PC-9 (cell line): ENCODE measurements around the gene TMBIM4. TPM values are rescaled to one million over a fixed set of nuclear protein-coding genes. Genes with fewer than 3 reads are reported as not detected.

ENCODE experiments used
- BruUV-seq: library from RNA; stranded (reverse); fragments of 400-500 nt; replicated peaks from 2 replicates; lab custom pipeline; 2021; lab: Mats Ljungman, UMichigan
- CTCF ChIA-PET: fragments of 300-600 bp; sonication (Branson Sonifier 250); formaldehyde crosslinking; loops from one replicate; lab custom pipeline; 2022; ENCODE audit warnings: antibody characterized with exemption; lab: Charles Lee
- POLR2A ChIA-PET: fragments of 300-600 bp; sonication (Branson Sonifier 250); formaldehyde crosslinking; loops from one replicate; lab custom pipeline; 2022; ENCODE audit warnings: antibody characterized with exemption; ENCODE audit not compliant: unreplicated experiment; lab: Charles Lee
- DNase-seq, 2 experiments: peaks; one replicate each; pipeline versions ENCODE4 v3.0.0 to v3.0.0-alpha.2; 2015 to 2022; ENCODE audit warnings: mixed read lengths in 1 of 2
- H2AFZ ChIP-seq: fragments of 200-600 bp; sonication (generic); 2 replicates; pipeline ENCODE4 v1.8.1; 2017; ENCODE audit warnings: antibody characterized with exemption
- H3F3A ChIP-seq: fragments of 200-600 bp; sonication (generic); 2 replicates; pipeline ENCODE4 v1.8.1; 2017; ENCODE audit warnings: antibody characterized with exemption, mild to moderate bottlenecking, low read depth; ENCODE audit not compliant: insufficient read depth
- H3K27ac ChIP-seq: fragments of 200-600 bp; sonication (generic); 2 replicates; pipeline ENCODE4 v1.6.1; 2016; ENCODE audit warnings: mixed run types
- H3K27me3 ChIP-seq: fragments of 200-600 bp; sonication (generic); 2 replicates; pipeline ENCODE4 v1.6.1; 2016; ENCODE audit warnings: low read depth, mixed run types; ENCODE audit not compliant: insufficient read depth
- H3K36me3 ChIP-seq: fragments of 200-600 bp; sonication (generic); 2 replicates; pipeline ENCODE4 v1.6.1; 2016; ENCODE audit warnings: low read depth, mixed run types
- H3K4me1 ChIP-seq: fragments of 200-600 bp; sonication (generic); replicated peaks from 2 replicates; pipeline ENCODE4 v1.6.1; 2016; ENCODE audit warnings: mixed run types; ENCODE audit not compliant: insufficient read depth
- H3K4me2 ChIP-seq: fragments of 200-600 bp; sonication (generic); 2 replicates; pipeline ENCODE4 v1.6.1; 2017; ENCODE audit warnings: mixed run types
- H3K4me3 ChIP-seq: fragments of 200-600 bp; sonication (generic); 2 replicates; pipeline ENCODE4 v1.6.1; 2016; ENCODE audit warnings: mixed run types
- H3K79me2 ChIP-seq: fragments of 200-600 bp; sonication (generic); 2 replicates; pipeline ENCODE4 v1.6.1; 2017; ENCODE audit warnings: low read depth, mixed run types
- H3K9me2 ChIP-seq: fragments of 200-600 bp; sonication (generic); 2 replicates; pipeline ENCODE4 v1.8.1; 2017; ENCODE audit warnings: mild to moderate bottlenecking; ENCODE audit not compliant: insufficient read depth
- H3K9me3 ChIP-seq: fragments of 200-600 bp; sonication (generic); 2 replicates; pipeline ENCODE4 v1.8.1; 2016; ENCODE audit warnings: low read depth; ENCODE audit not compliant: insufficient read depth
- H4K20me1 ChIP-seq: fragments of 200-600 bp; sonication (generic); 2 replicates; pipeline ENCODE4 v1.8.1; 2017; ENCODE audit not compliant: insufficient read depth
- CTCF ChIP-seq: fragments of 200-600 bp; sonication (generic); conservative IDR thresholded peaks from 2 replicates; pipeline ENCODE4 v1.6.1; 2017; ENCODE audit warnings: mixed run types, antibody characterized with exemption, mild to moderate bottlenecking, moderate library complexity
- EZH2 ChIP-seq: fragments of 200-600 bp; sonication (generic); IDR thresholded peaks from 2 replicates; pipeline ENCODE4 v1.8.0; 2017; ENCODE audit warnings: antibody characterized with exemption, low read depth
- intact Hi-C: fragments of 100-400 bp; cut with micrococcal nuclease; formaldehyde crosslinking; loops from one replicate; pipeline ENCODE4 v1.10.0; 2022; ENCODE audit not compliant: unreplicated experiment
- total RNA-seq: library from RNA; stranded (reverse); gene quantifications from 2 replicates; pipeline ENCODE4 v1.2.3, GENCODE V29; 2021

The TMBIM4 gene
- total RNA-seq, 1 experiment from 2014 or later: 49.8 TPM

- H3K36me3 ChIP-seq: peaks cover 27% of the 10 kb centered on the region; the same call in 1 of the 2 replicates
- peaks cover 5% of the 10 kb centered on the region; the same call in 1 of the 2 replicates for H3K4me1 ChIP-seq
- DNase-seq: no peak
- TF ChIP-seq EZH2 (no peak), CTCF (no peak)
- no peak overlapping the region for H3K4me3 ChIP-seq
- H3F3A ChIP-seq: 0 out of 2 replicates have a peak, but pooled peaks cover 4% of the 10 kb centered on the region
- no peaks in the 10 kb centered on the region; the same call in 1 of the 2 replicates for H4K20me1 ChIP-seq
- no peaks in the 10 kb centered on the region; the same call in 1 of the 2 replicates for H3K9me2 ChIP-seq
- no peak overlapping the region for H2AFZ ChIP-seq
- ChIA-PET CTCF (no interaction called here), POLR2A (no interaction called here)
- intact Hi-C loops: no loop called here
- no peaks in the 10 kb centered on the region for H3K27me3 ChIP-seq
- no peaks in the 10 kb centered on the region for H3K79me2 ChIP-seq
- no peak overlapping the region for H3K4me2 ChIP-seq
- no peak overlapping the region for H3K27ac ChIP-seq
- H3K9me3 ChIP-seq: peaks cover 45% of the 10 kb centered on the region
- BruUV-seq: no TSS peak
These were observed 27.0 kb downstream of the TMBIM4 start for GRCh38 chr12:66142826-66143225.

GRCh38 chr12:66141299-66141698 lies 28.5 kb downstream of the TMBIM4 start:
- Histone ChIP-seq H3K4me3 (no peak overlapping the region), H3K4me2 (no peak overlapping the region), H4K20me1 (no peaks in the 10 kb centered on the region; the same call in 1 of the 2 replicates), H3K36me3 (peaks cover 32% of the 10 kb centered on the region; the same call in 1 of the 2 replicates), H3K79me2 (no peaks in the 10 kb centered on the region), H3K4me1 (peaks cover 5% of the 10 kb centered on the region; the same call in 1 of the 2 replicates), H2AFZ (no peak overlapping the region), H3K9me2 (no peaks in the 10 kb centered on the region; the same call in 1 of the 2 replicates), H3K9me3 (peaks cover 49% of the 10 kb centered on the region), H3F3A (0 out of 2 replicates have a peak, but pooled peaks cover 4% of the 10 kb centered on the region), H3K27me3 (no peaks in the 10 kb centered on the region), H3K27ac (no peak overlapping the region)
- POLR2A ChIA-PET: interaction anchor here (0.6 kb wide), 1 partner anchor 633 kb away, joined by 3 read pairs; no protein-coding TSS in a partner anchor
- CTCF ChIA-PET: no interaction called here
- intact Hi-C loops: no loop called here
- TF ChIP-seq CTCF: no peak
- TF ChIP-seq EZH2: no peak
- no peak for DNase-seq
- no TSS peak for BruUV-seq

GRCh38 chr12:66140731-66141130 lies 29.1 kb downstream of the TMBIM4 start:
- H3K9me2 ChIP-seq: no peaks in the 10 kb centered on the region; the same call in 1 of the 2 replicates
- no peak overlapping the region for H3K4me3 ChIP-seq
- 0 out of 2 replicates have a peak, but pooled peaks cover 4% of the 10 kb centered on the region for H3F3A ChIP-seq
- ChIA-PET CTCF (no interaction called here), POLR2A (interaction anchor here (0.6 kb wide), 1 partner anchor 633 kb away, joined by 3 read pairs; no protein-coding TSS in a partner anchor)
- no peak overlapping the region for H3K27ac ChIP-seq
- H3K4me2 ChIP-seq: no peak overlapping the region
- no peaks in the 10 kb centered on the region for H3K27me3 ChIP-seq
- intact Hi-C loops: no loop called here
- no peaks in the 10 kb centered on the region; the same call in 1 of the 2 replicates for H4K20me1 ChIP-seq
- H3K4me1 ChIP-seq: peaks cover 5% of the 10 kb centered on the region; the same call in 1 of the 2 replicates
- no peak for DNase-seq
- TF ChIP-seq CTCF (no peak), EZH2 (no peak)
- BruUV-seq: no TSS peak
- no peak overlapping the region for H2AFZ ChIP-seq
- peaks cover 49% of the 10 kb centered on the region for H3K9me3 ChIP-seq
- no peaks in the 10 kb centered on the region for H3K79me2 ChIP-seq
- H3K36me3 ChIP-seq: peaks cover 35% of the 10 kb centered on the region; the same call in 1 of the 2 replicates
